Activated T-helper 9 cell treated with anti-CD3 and anti-CD28 coated beads, Interleukin-2, amount 50 U/mL, for 16 hours (primary cell): Measurements from ENCODE around the gene FOXD3.

ENCODE experiments used
- DNase-seq: peaks from one replicate; pipeline ENCODE4 v3.0.0-alpha.2; 2020; ENCODE audit warnings: low read depth

FOXD3 gene

DNA sequence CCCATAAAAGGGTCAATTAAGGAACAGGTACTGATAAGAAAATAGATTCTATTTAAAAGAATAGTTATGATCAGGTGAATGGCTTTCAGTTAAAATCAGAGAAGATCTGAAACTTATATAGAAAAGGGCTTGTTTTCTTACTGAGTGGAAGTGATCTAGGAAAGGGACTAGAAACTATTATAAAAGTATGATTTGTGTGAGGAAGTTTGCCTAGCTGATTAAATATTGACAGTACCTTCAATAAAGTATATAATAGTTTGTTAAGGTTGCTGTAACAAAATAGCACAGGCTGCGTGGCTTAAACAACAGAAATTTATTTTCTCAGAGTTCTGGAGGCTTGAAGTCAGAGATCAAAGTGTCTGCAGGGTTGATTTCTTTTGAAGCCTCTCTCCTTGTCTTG lies 39.7 kb downstream of the FOXD3 start:
- DNase-seq = no peak

DNA sequence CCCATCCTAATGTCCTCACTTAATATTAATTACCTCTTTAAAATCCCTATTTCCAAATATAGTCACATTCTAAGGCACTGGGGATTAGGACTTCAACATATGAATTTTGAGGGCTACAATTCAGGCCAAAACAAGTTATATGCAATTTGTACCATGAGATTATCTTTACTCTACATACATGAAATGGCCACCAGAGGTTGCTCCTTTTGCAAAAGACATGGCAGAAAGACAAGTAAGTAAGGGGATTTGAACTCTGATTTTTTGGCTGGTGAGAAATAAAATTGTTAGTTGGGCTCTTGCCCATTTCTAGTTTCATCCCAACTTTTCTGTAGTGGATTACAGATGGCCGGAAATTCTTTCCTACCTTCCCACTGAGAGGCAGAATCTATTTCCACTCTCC lies 40.2 kb downstream of the FOXD3 start:
- DNase-seq = no peak

DNA sequence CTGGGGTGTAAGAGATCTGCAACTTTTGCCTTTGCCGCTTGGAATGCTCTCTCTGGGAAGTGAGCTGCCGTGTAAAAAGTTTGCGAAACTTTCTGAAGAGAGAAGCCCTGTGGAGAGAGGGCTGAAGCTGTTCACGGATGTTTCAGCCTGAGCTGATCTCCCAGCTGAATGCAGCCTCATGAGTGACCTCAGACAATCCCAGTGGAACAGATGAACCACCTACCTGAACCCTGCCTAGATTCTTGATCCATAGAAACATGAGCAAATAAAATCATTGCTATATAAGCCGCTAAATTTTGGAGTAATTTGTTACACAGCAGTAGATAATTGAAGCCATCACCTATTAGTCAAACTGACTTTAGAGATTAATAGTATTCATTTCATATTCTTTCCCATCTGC lies 40.6 kb downstream of the FOXD3 start:
- no peak for DNase-seq

DNA sequence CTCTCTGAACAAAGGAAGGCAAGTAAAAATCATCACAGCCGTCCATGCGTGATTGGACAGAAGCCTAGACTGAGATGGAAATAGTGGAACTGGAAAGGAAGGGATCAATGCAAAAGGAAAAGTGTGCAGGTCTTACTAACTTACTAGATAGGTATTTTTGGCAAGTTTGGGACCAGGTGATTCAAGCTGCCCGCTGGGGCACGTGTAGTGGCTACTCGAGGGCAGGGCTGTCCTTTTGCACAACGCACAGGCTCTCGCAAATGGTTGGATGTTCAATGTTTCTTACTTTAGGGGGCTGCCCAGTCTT lies 44.5 kb downstream of the FOXD3 start:
- DNase-seq = no peak

DNA sequence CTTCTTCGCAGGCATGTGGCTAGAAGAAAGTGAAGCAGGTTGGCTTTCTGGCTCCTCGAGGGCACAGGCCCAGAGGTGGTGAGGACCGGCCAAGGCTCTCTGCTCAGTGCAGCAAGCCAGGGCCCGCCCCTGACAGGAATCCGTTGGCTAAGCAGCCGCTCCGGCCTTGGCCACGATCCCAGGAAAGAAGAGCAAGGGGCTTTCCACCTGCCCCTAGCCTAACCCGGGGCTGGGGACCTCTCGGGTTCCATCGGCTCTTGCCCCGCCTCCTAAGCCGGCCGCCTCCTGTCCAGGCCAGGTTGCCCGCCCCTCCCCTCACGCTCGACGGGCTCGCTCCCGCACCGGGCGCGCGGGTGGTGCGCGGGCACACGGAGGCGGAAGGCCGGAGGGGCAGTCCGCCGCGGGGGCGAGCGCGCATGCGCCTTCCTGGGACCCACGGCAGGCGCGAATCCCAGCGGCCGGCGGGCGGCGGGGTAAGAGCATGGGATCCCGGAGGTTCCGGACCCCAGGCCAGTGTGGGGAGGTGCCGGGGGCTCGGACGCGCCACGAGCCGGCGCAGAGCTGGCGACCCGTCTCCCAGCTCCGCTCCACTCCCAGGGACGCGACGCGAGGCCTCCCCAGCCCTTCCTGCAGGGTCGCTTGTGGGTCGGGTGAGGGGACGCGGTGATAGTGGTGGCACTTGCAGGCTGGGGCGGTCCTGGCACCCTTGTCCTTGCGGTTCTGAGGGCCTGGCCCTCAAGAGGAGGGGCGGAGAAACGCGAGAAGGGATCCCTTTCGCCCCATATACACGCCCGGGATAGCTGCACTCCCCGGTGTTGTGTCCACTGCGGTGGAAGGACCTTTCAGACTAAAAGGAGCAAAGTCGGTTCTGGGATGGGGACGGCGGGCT lies 45.1 kb downstream of the FOXD3 start, which contains the start of gene ALG6:
Gene ALG6 (plus strand): TSS at position 413 of the 889 bp plus-strand sequence. CDS start 3,351 bp downstream, outside the sequence.
- peak; percentile 93 for DNase-seq

DNA sequence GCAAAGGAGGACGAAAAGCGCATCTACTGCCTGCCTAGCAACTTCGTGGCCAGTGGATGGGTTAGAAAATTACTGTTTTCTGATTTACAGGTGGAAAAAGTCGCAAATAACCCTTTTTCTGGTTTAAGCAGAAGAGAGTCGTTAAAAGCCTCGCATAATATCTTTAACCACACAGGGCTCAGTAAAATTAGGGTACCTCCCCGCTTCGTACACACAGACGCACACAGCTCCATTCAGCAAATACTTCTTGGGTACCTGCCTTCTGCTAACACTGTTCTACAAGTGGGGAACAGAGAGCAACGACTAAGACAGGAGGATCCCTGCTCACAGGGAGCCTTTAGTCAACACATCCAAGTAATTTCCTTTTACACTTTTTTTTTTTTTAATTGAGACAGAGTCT lies 45.8 kb downstream of the FOXD3 start:
- no peak for DNase-seq
